ENCODE data around the gene HTR3C.

DNA sequence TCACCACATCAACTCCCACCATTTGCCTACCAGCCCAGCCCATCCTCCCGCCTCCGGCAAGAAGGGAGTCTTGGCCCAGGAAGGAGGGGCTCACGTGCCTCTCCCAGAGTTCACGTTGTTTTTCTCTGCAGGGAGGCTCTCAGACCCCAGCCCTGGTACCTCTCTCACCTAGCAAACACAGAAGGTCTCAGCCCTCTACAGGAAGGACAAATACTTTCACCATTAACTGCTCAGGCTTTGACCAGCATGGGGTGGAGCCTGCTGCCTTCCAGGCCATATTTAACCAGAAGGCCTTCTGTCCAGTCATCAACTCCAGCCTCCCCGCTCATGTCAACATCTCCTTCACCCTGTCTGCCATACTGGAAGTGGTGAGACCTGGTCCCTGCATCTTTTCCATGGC, 25.0 kb downstream of the HTR3C start:
- TF ChIP-seq, protein P1, sequence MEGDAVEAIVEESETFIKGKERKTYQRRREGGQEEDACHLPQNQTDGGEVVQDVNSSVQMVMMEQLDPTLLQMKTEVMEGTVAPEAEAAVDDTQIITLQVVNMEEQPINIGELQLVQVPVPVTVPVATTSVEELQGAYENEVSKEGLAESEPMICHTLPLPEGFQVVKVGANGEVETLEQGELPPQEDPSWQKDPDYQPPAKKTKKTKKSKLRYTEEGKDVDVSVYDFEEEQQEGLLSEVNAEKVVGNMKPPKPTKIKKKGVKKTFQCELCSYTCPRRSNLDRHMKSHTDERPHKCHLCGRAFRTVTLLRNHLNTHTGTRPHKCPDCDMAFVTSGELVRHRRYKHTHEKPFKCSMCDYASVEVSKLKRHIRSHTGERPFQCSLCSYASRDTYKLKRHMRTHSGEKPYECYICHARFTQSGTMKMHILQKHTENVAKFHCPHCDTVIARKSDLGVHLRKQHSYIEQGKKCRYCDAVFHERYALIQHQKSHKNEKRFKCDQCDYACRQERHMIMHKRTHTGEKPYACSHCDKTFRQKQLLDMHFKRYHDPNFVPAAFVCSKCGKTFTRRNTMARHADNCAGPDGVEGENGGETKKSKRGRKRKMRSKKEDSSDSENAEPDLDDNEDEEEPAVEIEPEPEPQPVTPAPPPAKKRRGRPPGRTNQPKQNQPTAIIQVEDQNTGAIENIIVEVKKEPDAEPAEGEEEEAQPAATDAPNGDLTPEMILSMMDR (IDR thresholded peaks at IDR 0.05; ENCODE audit: low read length) = no peak
- TF ChIP-seq EZH2 (IDR thresholded peaks at IDR 0.05; ENCODE audit: borderline replicate concordance, low read length) = no peak

Data from OCI-LY1 (cell line).